NCI-H2196 treated with DMSO at 0.1 percent for 48 hours (cell line): ENCODE data around the gene ABHD17C.
"Not testable (repeated sequence)": the region's sequence is repeated elsewhere in the genome, so short reads cannot be mapped to it uniquely, and the experiment has no call there.

Source experiments
- DNase-seq: peaks from one replicate; lab custom pipeline; 2025; ENCODE audit not compliant: unreplicated experiment; lab: John Stamatoyannopoulos, UW

ABHD17C gene

DNA sequence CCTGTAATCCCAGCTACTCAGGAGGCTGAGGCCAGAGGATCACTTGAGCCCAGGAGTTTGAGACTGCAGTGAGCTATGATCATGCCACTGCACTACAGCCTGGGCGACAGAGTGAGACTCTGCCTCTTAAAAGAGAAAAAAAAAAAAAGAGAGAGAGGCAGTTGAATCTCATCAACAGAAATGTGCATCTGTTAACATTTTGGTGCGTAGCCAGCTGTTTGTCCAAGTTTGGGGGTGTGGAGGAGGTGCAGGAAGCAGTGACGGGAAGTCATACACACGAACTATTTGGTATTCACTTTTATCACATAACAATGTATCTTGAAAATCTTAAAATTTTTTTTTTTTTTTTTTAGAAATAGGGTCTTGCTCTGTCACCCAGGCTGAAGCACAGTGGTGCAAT lies 65.8 kb downstream of the ABHD17C start:
- no peak for DNase-seq

DNA sequence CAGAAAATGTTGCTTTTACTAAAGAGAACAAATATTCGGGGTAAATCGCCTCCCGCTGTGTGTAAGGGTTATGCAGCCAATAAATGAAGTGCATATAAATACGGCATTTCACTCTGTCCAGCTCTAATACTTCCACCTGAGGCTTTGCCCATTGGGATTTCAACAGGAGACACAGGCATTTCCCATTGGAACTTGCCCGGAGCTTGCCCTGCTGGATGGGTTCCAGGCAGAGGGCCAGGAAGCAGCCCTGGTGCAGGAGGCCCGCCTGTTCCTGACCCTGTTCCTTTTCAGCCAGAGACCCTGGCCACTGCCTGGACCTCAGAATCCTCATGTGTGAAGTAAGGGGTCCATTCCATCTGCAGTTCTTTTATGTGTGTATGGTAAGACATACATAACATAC lies 66.6 kb downstream of the ABHD17C start:
- no peak for DNase-seq

DNA sequence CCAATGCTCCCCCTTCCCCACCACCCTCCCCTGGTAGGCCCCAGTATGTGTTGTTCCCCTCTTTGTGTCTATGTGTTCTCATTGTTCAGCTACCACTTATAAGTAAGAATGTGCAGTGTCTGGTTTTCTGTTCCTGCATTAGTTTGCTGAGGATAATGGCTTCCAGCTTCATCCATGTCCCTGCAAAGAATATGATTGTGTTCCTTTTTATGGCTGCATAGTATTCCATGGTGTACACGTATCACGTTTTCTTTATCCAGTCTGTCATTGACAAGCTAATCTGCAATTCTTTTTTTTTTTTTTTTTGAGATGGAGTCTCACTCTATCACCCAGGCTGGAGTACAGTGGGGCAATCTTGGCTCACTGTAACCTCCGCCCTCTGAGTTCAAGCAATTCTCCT lies 68.1 kb downstream of the ABHD17C start:
- DNase-seq: not testable (repeated sequence)

DNA sequence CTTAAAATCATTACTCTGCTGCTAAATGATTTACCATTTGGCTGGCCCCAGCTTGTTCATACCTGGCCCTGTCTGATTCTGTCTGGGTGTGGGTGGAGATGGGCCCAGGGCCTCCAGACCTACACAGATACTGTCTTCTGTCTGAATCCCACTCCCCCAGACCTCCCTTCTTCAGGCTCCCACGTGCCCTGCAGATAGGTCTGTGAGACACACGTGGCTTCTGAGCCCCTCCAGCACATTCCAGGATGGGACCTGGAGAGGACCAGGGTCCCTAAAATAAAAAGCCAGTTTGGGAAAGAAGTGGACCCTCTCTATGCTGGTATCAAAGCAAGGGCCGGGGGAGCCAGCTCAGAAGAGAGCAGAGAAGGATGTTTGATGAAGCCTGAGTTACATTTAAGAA lies 69.4 kb downstream of the ABHD17C start:
- DNase-seq: no peak

DNA sequence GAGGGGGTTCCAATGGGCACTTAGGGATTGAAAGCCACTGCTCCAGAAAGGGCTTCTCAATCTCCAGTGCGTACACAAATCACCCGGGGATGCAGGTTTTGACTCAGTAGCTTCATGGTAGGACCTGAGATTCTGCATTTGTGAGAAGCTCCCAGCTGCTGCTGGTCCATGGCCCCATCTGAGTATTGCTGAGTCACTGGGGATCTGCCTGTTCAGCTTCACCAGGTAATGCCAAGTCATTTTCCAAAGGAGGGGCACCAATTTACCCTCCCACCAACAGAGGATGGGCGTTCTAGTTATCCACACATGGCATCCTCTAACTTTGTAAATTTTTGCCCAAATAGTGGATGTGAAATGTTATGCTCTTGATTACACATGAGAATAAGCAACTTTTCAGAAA lies 71.2 kb downstream of the ABHD17C start:
- no peak for DNase-seq

DNA sequence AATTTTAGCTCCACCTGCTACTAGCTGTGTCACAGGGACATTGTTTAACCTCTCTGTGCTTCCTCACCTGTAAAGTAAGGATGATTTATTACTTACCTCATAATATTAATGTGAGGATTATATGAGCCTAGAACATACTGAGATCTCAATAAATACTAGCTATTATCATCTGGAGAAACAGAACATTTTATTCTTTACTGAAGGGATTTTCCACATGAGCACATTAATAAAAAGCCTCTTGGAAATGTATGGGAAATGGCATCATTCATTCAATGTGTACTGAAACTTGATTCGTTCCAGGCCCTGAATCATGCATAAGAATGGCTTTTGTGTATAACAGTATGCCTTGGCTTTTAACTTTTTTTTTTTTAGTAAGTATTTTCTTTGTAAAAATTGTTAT lies 73.0 kb downstream of the ABHD17C start:
- no peak for DNase-seq

DNA sequence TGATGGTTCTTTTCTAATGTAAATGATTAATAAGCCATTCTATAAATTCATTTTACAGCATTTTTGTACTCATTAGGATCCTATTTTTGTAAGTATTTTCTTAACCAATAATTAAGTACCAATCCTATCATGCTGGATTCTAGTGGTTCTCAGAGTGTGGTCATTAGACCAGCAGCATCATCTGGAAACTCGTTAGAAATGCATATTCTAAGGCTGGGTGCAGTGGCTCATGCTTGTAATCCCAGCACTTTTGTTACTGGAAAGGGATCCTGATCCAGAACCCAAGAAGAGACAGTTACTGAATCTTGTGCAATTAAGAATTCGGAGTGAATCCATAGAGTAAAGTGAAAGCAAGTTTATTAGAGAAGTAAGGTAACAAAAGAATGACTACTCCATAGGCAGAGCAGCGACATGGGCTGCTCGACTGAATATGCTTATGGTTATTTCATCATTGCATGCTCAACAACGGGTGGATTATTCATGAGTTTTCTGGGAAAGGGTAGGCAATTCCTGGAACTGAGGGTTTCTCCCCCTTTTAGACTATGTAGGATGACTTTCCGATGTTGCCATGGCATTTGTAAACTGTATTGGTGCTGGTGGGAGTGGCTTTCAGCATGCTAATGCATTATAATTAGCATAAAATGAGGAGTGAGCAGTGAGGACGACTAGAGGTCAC lies 74.2 kb downstream of the ABHD17C start:
- DNase-seq: no peak

DNA sequence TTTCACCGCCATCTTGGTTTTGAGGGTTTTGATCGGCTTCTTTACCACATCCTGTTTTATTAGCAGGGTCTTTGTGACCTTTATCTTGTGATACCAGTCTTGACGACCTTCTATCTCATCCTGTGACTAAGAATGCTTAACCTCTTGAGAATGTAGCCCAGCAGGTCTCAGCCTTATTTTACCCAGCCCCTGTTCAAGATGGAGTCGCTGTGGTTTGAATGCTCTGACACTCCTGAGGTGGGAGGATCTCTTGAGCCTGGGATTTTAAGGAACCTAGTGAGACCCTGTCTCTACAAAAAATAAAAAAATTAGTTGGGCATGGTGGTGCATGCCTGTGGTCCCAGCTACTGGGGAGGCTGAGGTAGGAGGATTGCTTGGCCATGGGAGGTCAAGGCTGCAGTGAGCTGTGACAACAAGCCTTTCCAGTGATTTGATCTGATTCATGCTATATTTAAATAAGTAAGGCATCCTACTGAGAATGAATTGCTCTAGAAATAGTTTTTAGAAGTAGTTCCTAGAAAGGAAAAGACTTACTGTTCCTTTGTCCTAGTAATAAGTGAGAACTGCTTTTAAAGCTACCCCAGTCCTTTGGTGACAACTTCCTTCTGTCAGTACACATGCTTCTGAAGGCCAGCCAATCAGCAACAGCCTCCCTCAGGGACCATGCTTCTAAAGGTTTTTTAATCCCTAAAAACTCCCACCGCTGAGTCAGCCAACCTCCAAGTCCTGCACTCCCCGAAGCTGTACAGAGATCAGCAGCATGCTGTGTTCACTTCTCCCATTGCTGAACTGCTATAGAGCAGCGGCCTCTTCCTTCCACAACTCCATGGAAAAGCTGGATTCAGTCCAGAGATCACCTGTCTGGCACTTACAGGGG lies 75.0 kb downstream of the ABHD17C start:
- DNase-seq: no peak

DNA sequence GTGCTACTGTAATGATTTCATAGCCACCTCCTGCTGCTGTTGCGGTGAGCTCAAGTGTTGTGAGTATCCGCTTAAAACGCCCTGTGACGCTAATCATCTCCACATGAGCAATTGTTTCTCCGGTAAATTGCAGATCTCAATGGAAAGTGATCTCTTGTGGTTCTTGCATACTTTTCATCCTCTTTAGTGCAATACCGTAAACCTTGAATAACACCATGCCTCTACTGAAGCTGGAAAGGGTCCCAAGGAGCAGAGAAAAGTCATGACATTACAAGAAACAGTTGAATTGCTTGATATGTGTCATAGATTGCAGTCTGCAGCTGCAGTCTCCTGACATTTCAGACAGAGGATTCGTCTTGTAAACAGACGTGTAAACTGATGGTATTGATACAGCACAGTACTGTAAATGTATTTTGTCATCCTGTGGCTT lies 78.0 kb downstream of the ABHD17C start:
- no peak for DNase-seq

DNA sequence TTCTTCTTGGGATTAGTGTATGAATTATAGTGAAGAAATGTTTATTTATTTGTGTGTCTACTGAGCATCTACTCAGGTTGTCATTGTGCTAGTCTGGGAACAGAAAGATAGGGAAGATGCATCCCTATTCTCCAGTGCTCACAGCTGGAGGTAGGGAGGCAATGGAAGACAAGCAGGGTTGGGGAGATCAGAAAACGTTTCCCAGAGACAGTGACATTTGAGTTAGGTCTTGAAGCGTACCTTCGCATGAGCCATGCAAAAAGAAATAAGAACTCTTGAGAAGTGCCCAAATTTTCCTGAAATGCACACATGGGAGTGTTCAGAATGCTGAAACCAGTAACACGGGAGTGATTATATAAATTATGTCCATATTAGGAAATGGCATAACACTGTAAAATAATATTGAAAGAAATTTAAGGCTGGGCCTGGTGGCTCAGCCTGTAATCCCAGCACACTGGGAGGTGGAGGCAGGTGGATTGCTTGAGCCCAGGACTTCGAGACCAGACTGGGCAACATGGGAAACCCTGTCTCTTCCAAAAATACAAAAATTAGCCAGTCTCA lies 78.8 kb downstream of the ABHD17C start:
- no peak for DNase-seq

DNA sequence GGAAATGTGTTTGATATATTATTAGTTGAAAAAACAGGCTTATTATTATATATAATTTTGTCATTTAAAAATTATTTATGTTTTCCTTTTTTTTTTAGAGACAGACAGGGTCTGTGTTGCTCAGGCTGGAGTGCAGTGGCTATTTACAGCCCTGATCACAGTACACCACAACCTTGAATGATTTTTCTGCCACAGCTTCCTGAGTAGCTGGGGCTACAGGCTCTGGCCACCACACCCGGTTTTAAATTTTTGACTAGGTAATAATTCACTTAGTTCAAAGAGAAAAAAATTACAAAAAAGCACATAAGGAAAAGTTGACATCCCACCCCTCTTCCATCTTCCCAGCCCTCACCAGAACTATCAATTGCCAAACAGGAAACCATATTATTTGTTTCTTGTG lies 79.4 kb downstream of the ABHD17C start:
- no peak for DNase-seq

DNA sequence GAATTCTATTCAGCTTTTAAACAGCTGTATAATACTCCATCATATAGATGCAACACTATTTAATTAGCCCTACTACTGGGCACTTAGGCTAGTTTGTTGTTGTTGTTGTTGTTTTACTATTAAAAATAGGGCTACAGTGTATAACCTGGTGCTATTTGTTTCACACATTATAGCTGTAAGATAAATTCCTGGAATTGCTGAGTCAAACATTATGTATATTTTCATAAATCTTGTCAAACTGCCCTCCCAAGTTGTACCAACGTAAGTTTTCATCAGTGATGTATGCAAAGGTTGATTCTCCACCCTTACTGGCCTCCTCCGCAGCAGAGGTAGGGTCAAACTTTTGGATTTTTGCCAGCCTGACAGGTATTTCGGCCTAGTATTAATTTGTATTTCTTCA lies 80.2 kb downstream of the ABHD17C start:
- DNase-seq: no peak

DNA sequence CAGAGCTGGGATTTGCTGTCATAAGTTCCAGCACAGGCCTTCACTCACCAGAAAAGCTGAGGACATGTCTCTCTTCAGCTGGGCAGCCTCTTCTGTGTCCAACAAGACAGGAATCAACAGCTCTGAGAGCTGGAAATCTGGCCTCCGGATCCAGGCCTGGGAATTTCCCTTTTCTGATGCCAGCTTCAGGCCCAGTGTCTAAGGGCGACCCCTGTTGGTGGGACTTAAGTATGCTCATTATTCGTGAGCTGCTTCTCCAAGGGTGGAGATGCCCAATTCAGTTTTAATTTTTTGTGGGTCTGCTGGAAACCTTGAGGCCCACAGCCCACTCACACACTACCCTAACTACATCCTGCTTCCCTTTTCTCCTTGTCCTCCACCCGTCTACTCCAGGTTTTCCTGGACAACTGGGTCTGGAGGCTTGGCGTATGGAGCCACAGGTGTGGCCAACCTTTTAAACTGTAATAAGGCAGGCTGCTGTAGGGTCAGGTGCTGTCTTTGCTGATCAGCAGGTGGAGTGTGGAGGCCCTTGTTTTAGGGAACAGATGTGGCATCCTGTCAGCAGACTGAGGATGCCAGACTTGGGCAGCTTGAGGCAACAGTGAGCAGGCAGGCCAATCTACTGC lies 81.4 kb downstream of the ABHD17C start:
- peak; percentile 54 for DNase-seq

DNA sequence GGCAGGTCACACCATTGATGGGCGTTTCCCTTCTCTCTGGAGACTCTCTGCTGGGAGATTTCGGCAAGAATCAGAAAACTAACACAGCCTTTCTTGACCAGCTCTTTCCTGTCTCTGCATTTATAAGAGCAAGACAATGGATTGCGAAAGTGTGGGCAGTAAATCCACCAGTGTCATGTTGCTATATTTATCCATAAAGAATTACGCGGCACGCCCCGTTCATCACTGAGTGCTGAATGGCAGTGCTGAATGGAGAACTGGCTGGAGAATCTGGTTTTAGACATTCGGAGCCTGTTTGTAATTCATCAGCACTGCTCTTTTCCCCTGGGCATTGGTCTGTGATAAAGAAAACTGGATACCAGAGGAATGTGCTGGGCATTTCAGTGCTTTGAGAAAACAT lies 82.0 kb downstream of the ABHD17C start:
- no peak for DNase-seq

DNA sequence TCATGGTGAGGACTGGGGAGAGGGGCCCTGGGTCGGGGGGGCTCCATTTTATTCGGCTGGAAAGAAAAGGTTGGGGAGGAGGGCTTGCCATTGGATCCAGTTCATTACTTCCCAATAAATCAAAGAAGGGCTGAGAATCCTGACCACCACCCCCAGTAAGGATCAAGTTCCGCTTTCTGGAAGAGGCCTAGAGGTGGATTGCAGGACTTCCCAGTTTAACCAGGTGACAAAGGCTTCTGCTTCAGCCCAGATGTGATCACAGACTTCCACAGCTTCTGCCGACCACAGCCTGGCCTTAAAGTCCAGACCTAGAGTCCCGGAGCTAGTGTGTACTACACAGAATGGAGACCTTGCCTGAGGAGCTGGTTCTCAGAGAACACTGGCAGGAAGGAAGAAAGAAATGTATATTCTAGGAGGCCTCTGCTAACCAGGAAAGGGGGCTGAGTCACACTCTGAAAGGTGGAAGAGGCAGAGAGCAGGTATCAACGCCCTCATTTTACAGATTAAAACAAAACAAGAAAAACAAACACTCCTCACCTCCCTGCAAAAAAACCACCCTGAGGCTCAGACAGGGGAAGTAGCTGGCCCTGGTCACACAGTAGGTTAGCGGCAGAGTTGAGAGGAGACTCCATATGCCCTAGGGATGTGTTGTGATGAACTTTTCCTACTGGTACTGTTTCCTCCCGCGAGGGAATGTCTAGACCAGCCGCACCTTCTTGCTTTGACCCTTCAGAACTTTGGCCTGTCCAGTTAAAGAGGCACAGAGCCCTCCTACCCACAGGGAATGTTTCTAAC lies 82.9 kb downstream of the ABHD17C start:
- no peak for DNase-seq

DNA sequence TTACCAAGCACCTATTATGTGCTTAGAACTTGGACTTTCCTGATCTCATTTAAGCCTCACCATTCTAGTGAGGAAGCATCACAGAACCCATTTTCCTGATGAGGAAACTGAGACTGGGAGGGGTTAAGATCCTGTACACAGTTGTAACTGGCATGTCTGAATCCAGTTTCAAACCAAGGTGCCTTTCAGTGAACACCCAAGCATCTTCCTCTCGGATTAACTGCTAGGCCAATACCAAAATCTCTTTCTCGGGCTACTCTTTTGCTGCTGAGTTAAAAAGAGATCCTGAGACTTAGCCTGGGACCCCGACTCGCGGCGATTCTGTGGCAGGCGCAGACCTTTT lies 83.5 kb downstream of the ABHD17C start:
- no peak for DNase-seq

DNA sequence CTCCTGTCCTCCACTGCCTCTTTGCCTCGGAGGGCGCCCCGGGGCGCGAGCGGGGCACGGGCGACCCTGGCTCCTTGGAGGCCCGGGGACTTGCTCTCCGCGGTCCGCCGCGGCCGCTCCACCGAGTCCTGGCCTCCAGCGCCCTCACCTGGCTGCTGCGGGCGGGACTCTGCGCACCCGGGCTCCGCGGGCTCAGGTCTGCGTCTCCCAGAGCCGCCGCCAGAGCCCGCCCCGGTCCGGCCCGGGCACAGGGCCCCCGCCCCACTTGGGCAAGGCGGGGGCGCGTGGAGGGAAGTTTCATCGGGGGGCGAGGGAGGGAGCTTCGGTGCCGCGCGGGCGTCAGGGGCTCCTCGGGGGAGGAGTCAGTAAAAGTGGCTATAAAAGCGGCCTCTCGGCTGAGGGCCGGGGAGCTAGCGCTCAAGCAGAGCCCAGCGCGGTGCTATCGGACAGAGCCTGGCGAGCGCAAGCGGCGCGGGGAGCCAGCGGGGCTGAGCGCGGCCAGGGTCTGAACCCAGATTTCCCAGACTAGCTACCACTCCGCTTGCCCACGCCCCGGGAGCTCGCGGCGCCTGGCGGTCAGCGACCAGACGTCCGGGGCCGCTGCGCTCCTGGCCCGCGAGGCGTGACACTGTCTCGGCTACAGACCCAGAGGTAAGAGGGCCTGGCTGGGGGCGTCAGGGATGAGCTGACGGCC lies 84.0 kb downstream of the ABHD17C start, which contains the start of gene CEMIP:
TSS of gene CEMIP (plus strand) at position 407 of the 694 bp plus-strand sequence. CDS start 94,510 bp downstream, outside the sequence.
- DNase-seq: peak; percentile 60

DNA sequence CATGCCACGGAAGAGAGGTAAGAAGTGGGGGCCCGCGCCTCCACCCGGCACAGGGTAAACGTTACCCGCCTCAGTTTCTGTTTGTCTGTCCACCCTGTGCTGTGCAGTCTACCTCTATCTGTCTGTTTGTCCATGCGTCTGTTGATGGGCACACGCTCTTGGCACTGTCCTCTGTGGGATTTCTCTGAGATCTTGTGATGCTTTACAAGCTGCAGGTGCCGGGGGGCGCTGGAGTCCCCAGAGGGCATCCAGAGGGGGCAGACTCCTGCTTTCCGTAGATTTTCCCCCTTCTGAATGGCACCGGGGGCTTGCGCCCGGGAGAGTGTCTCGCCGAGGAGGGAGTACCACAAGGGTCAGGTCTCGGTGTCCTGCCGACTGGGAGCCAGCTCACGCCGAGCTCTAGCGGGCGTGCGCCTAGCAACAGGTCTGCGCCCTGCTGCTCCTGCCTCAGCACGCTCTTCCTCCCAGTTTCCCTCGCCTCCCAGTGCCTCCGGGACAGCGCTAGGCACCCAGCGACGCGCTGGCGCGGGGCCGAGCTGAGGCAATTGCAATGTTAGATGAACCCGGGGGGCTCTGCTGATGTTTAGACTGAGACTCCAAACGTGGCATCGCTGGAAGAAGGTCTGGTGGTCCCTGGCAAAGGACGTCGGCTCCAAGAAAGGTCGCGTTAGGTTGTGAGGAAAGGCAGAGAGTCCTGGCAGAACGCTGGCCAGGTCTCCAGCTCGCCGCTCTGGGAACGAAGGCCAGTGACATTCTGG lies 84.7 kb downstream of the ABHD17C start:
- no peak for DNase-seq

DNA sequence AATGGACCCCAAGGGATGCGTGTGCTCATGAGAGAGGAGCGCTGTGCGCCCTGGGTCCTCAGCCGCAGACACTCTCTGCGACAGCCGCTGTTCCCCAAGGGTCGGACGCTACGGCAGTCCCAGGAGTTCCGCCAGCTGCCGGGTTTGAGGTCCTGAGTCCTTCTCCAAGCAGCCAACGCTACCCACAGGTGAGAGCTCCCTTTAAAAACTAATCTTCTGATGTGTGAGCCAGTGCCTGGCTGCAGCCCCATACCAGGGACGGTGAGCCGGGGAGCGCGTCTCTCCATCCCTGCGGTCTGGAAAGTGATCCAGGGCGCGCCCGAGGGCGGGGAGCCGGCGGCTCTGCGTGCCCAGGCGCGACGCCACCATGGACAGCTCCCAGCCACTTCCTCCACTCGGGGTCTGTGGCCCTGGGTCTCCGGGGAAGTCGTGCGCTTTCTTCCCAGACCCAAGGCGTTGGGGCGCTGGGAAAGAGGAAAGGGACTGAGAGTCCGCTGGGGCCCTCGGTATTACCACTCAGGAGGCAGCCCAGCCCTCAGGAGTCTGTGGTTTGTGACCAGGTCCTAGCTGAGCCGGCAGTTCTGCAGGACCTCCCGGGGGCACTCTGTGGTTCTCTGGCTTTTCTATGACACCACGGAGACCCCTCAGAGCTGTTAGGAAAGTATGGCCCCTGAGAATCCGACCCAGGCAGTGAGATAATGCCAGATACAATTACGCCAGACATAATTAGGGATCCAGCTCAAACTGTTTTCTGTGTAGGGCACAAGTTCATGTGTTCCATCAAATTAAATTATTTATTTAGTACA lies 85.5 kb downstream of the ABHD17C start:
- no peak for DNase-seq
